HT1080 (cell line): ENCODE results near the gene CD8B2. TPM values are rescaled to one million over a fixed set of nuclear protein-coding genes. Genes with fewer than 3 reads are reported as not detected.
"Not testable (repeated sequence)": the region's sequence is repeated elsewhere in the genome, so short reads cannot be mapped to it uniquely, and the experiment has no call there.

Experiments used
- DNase-seq: peaks from one replicate; pipeline ENCODE4 v3.0.0-alpha.2; 2015; ENCODE audit warnings: low read depth
- polyA plus RNA-seq, 2 experiments: library from polyadenylated mRNA; depleted of rRNA; stranded (reverse); fragments of >200 nt; gene quantifications; 2 replicates each; pipeline ENCODE4 v1.2.3, GENCODE V29; 2015
- total RNA-seq: library from RNA; depleted of rRNA; stranded (reverse); fragments of >200 nt; shearing (Covaris generic); gene quantifications from 2 replicates; pipeline ENCODE4 v1.2.3, GENCODE V29; 2014; rRNA removed

The CD8B2 gene
- not detected in 2 replicates for total RNA-seq
- not detected in 2 replicates for polyA plus RNA-seq (2015; cell fraction: cytosol; rRNA removed)
- polyA plus RNA-seq (2015; cell fraction: nucleus; rRNA removed), result not detected in 2 replicates

- not testable (repeated sequence) for DNase-seq
Measured at GRCh38 chr2:106486551-106487385, at the start of gene CD8B2. Gene CD8B2, plus strand, starts transcription at chr2:106487364. Its CDS starts 63 bp downstream, at chr2:106487427.

- DNase-seq, result peak; percentile 33
Measured at GRCh38 chr2:106461882-106462281, 25.3 kb upstream of the CD8B2 start.

- DNase-seq, result not testable (repeated sequence)
Measured at GRCh38 chr2:106467516-106467915, 19.6 kb upstream of the CD8B2 start.

GRCh38 chr2:106468107-106468506 is 19.1 kb upstream of the CD8B2 start, which contains the start of gene RGPD3:
Gene RGPD3, minus strand, starts transcription at chr2:106468413. Its CDS starts 125 bp downstream, at chr2:106468288.
- DNase-seq, result not testable (repeated sequence)

GRCh38 chr2:106470658-106471057 is 16.5 kb upstream of the CD8B2 start:
- DNase-seq, result not testable (repeated sequence)

- DNase-seq, result not testable (repeated sequence)
Measured at GRCh38 chr2:106477647-106478046, 9.5 kb upstream of the CD8B2 start.

- DNase-seq, result not testable (repeated sequence)
Measured at GRCh38 chr2:106479563-106479962, 7.6 kb upstream of the CD8B2 start.

GRCh38 chr2:106487386-106488191 is 425 bp downstream of the CD8B2 start:
- DNase-seq, result not testable (repeated sequence)

- not testable (repeated sequence) for DNase-seq
Measured at GRCh38 chr2:106489701-106490100, 2.5 kb downstream of the CD8B2 start.

GRCh38 chr2:106492399-106492798 is 5.2 kb downstream of the CD8B2 start:
- DNase-seq, result not testable (repeated sequence)

- not testable (repeated sequence) for DNase-seq
Measured at GRCh38 chr2:106492913-106493312, 5.7 kb downstream of the CD8B2 start.

- DNase-seq, result not testable (repeated sequence)
Measured at GRCh38 chr2:106498549-106498948, 11.4 kb downstream of the CD8B2 start.

- DNase-seq, result not testable (repeated sequence)
Measured at GRCh38 chr2:106500350-106500749, 13.2 kb downstream of the CD8B2 start.

- DNase-seq, result not testable (repeated sequence)
Measured at GRCh38 chr2:106502351-106502750, 15.2 kb downstream of the CD8B2 start.

GRCh38 chr2:106504192-106504591 is 17.0 kb downstream of the CD8B2 start:
- DNase-seq, result not testable (repeated sequence)

- DNase-seq, result not testable (repeated sequence)
Measured at GRCh38 chr2:106504787-106505186, 17.6 kb downstream of the CD8B2 start.

- not testable (repeated sequence) for DNase-seq
Measured at GRCh38 chr2:106506002-106506687, 19.0 kb downstream of the CD8B2 start.

- DNase-seq, result not testable (repeated sequence)
Measured at GRCh38 chr2:106508660-106509373, 21.7 kb downstream of the CD8B2 start.

GRCh38 chr2:106509374-106509770 is 22.2 kb downstream of the CD8B2 start:
- DNase-seq, result not testable (repeated sequence)

- DNase-seq, result not testable (repeated sequence)
Measured at GRCh38 chr2:106510791-106511190, 23.6 kb downstream of the CD8B2 start.
